HepG2 (cell line): ENCODE data around the gene URGCP. TPM values are rescaled to one million over a fixed set of nuclear protein-coding genes. Genes with fewer than 3 reads are reported as not detected.

Source experiments
- CHD2 ChIP-seq: IDR thresholded peaks from 2 replicates; pipeline ENCODE4 v1.6.1; 2011; ENCODE audit warnings: low read depth, low read length, improper control_type of control experiment
- FOXC1 ChIP-seq: sonication (generic); formaldehyde crosslinking; IDR thresholded peaks from 2 replicates; pipeline ENCODE4 v1.8.0; 2022; ENCODE audit warnings: mild to moderate bottlenecking, missing genetic modification reagents, borderline replicate concordance
- HMG20B ChIP-seq: conservative IDR thresholded peaks from 2 replicates; pipeline ENCODE4 v1.6.1; 2016; ENCODE audit warnings: missing genetic modification reagents, missing compliant biosample characterization
- JUN ChIP-seq: sonication (generic); formaldehyde crosslinking; IDR thresholded peaks from 2 replicates; pipeline ENCODE4 v1.4.0; 2020; ENCODE audit warnings: mild to moderate bottlenecking, missing genetic modification reagents
- KDM2A ChIP-seq: sonication (generic); formaldehyde crosslinking; IDR thresholded peaks from 2 replicates; pipeline ENCODE4 v1.4.0; 2020; ENCODE audit warnings: low read depth, missing genetic modification reagents, borderline replicate concordance
- NCOA2 ChIP-seq: sonication (generic); formaldehyde crosslinking; IDR thresholded peaks from 2 replicates; pipeline ENCODE4 v1.8.0; 2022; ENCODE audit warnings: inconsistent platforms
- PHB2 ChIP-seq: fragments of 450-650 bp; IDR thresholded peaks from 2 replicates; pipeline ENCODE4 v1.6.1; 2018; ENCODE audit not compliant: partially characterized antibody
- RBFOX2 ChIP-seq: fragments of 200-400 bp; formaldehyde crosslinking; IDR thresholded peaks from 2 replicates; pipeline ENCODE4 v1.6.1; 2017; ENCODE audit warnings: low read depth, mild to moderate bottlenecking, low read length
- SMAD9 ChIP-seq: sonication (generic); formaldehyde crosslinking; IDR thresholded peaks from 2 replicates; pipeline ENCODE4 v1.5.1; 2020; ENCODE audit warnings: mild to moderate bottlenecking, missing genetic modification reagents
- SMARCC2 ChIP-seq: fragments of 450-650 bp; IDR thresholded peaks from 2 replicates; pipeline ENCODE4 v1.6.1; 2017; ENCODE audit warnings: antibody characterized with exemption, mild to moderate bottlenecking
- SRSF4 ChIP-seq: fragments of 200-400 bp; formaldehyde crosslinking; IDR thresholded peaks from one replicate; pipeline ENCODE4 v1.6.1; 2018; ENCODE audit warnings: mild to moderate bottlenecking, low read depth, low read length, moderate library complexity; ENCODE audit not compliant: poor library complexity, severe bottlenecking
- TAF15 ChIP-seq: fragments of 200-400 bp; formaldehyde crosslinking; IDR thresholded peaks from one replicate; pipeline ENCODE4 v1.6.1; 2018; ENCODE audit warnings: mild to moderate bottlenecking, low read depth, low read length; ENCODE audit not compliant: poor library complexity, severe bottlenecking
- TEAD2 ChIP-seq: sonication (generic); formaldehyde crosslinking; IDR thresholded peaks from 2 replicates; pipeline ENCODE4 v1.9.0; 2021; ENCODE audit warnings: missing genetic modification reagents
- U2AF2 ChIP-seq: fragments of 200-400 bp; formaldehyde crosslinking; IDR thresholded peaks from 2 replicates; pipeline ENCODE4 v1.6.1; 2017; ENCODE audit warnings: low read depth, mild to moderate bottlenecking, low read length
- YEATS4 ChIP-seq: sonication (generic); formaldehyde crosslinking; IDR thresholded peaks from 2 replicates; pipeline ENCODE4 v1.4.0; 2020; ENCODE audit warnings: missing genetic modification reagents, borderline replicate concordance
- ZBTB1 ChIP-seq: sonication (generic); formaldehyde crosslinking; IDR thresholded peaks from 2 replicates; pipeline ENCODE4 v1.4.0; 2020; ENCODE audit warnings: missing genetic modification reagents, borderline replicate concordance
- ZBTB42 ChIP-seq: sonication (generic); formaldehyde crosslinking; IDR thresholded peaks from 2 replicates; pipeline ENCODE4 v1.5.0; 2020; ENCODE audit warnings: mild to moderate bottlenecking, missing genetic modification reagents
- ZNF101 ChIP-seq: sonication (generic); formaldehyde crosslinking; IDR thresholded peaks from 2 replicates; pipeline ENCODE4 v1.4.0; 2020; ENCODE audit warnings: mild to moderate bottlenecking, low read depth, missing genetic modification reagents, borderline replicate concordance
- ZNF256 ChIP-seq: sonication (generic); formaldehyde crosslinking; conservative IDR thresholded peaks from 2 replicates; pipeline ENCODE4 v1.4.0; 2020; ENCODE audit warnings: missing genetic modification reagents
- ZNF30 ChIP-seq: sonication (generic); formaldehyde crosslinking; IDR thresholded peaks from 2 replicates; pipeline ENCODE4 v1.5.0; 2020; ENCODE audit warnings: mild to moderate bottlenecking, missing genetic modification reagents
- ZNF335 ChIP-seq: sonication (generic); formaldehyde crosslinking; IDR thresholded peaks from 2 replicates; pipeline ENCODE4 v1.4.0; 2020; ENCODE audit warnings: missing genetic modification reagents
- ZNF678 ChIP-seq: sonication (generic); formaldehyde crosslinking; IDR thresholded peaks from 2 replicates; pipeline ENCODE4 v1.4.0; 2020; ENCODE audit warnings: mild to moderate bottlenecking, missing genetic modification reagents
- polyA plus RNA-seq, 8 experiments: library from polyadenylated mRNA; depleted of rRNA in 3 of 8; stranded (reverse) in 7 of 8; unstranded in 1 of 8; fragments of >200 nt; fragmentation: Illumina TruSeq in 4 of 8; extraction: Trizol in 4 of 8; gene quantifications; 2 replicates each; pipeline versions ENCODE4 v1.2.1 to v1.2.3, GENCODE V29; 2011 to 2016; ENCODE audit warnings: low read depth in 4 of 8, missing spikeins in 1 of 8, mixed read lengths in 1 of 8; ENCODE audit not compliant: insufficient read depth in 1 of 8
- total RNA-seq, 5 experiments: library from RNA; depleted of rRNA; stranded (reverse); fragments of >200 nt; fragmentation: Illumina TruSeq; extraction: Trizol; gene quantifications; 2 replicates each; pipeline ENCODE4 v1.2.3, GENCODE V29; 2016; ENCODE audit warnings: low read depth in 1 of 5
- TF ChIP-seq, protein P1 (sequence below): IDR thresholded peaks from 2 replicates; pipeline ENCODE4 v1.6.1; 2018; ENCODE audit warnings: missing genetic modification reagents
- TF ChIP-seq, protein P2 (sequence below): sonication (generic); formaldehyde crosslinking; IDR thresholded peaks from 2 replicates; pipeline ENCODE4 v1.4.0; 2020; ENCODE audit warnings: mild to moderate bottlenecking, low read depth, missing genetic modification reagents
- TF ChIP-seq, protein P3 (sequence below): IDR thresholded peaks from 2 replicates; pipeline ENCODE4 v1.6.1; 2016; ENCODE audit warnings: low read depth
- TF ChIP-seq, protein P4 (sequence below): sonication (generic); formaldehyde crosslinking; IDR thresholded peaks from 2 replicates; pipeline ENCODE4 v1.4.0; 2020; ENCODE audit warnings: missing genetic modification reagents

URGCP gene
- total and polyA plus RNA-seq, 2 of the 13 experiments (the other 11 are each of a cell fraction or from before 2014, with no cell fraction given), result 22.3 to 25.8 TPM

DNA sequence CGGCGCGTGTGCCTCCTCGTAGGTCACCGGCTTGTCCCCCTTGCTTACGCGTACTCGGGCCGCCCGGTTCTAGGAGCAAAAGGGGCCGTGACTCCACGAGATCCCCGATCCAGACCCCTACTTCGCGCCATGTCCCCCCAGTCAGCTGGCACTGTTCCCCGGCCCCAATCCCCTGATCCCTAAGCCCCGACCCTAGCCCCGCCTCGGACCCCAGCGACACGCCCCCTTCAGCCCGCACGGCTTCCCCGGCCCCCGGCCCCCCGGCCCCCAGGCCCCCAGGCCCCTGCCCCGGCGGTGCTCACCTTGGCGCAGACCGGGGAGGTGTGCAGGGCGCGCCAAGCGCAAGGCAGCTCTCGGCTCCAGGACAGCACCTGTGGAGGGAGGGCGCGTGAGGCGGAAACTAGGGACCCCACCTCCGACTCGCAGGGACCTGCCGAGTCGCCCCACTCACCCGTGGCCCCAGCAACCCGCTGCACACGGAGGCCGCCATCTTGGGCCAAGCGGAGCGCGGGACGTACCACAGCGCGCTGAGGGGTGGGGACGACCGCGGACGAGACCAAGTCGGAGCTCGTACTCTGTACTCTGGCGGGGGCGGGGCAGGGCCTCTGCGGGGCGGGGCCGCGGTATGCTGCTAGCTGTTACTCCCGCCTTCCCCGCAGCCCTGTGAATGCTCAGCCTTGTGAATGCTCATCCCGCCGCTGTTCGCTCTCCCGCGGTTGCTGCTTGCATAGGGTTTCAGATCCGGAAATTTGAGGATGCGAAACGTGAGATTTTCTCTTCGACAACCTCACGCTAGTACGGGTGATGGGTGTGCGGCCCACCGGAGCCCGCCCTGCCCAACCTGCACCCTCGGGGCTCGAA lies 37.2 kb downstream of the URGCP start, which contains the start of gene MRPS24 (continued):
- TF ChIP-seq KDM2A, result peak; percentile 93
- no peak for TF ChIP-seq ZBTB1 (CRISPR knock-in tag)
- TF ChIP-seq, protein P1, sequence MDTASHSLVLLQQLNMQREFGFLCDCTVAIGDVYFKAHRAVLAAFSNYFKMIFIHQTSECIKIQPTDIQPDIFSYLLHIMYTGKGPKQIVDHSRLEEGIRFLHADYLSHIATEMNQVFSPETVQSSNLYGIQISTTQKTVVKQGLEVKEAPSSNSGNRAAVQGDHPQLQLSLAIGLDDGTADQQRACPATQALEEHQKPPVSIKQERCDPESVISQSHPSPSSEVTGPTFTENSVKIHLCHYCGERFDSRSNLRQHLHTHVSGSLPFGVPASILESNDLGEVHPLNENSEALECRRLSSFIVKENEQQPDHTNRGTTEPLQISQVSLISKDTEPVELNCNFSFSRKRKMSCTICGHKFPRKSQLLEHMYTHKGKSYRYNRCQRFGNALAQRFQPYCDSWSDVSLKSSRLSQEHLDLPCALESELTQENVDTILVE (CRISPR knock-in tag), result peak; percentile 33; the same call in 1 of the 2 replicates
- TF ChIP-seq, protein P2, sequence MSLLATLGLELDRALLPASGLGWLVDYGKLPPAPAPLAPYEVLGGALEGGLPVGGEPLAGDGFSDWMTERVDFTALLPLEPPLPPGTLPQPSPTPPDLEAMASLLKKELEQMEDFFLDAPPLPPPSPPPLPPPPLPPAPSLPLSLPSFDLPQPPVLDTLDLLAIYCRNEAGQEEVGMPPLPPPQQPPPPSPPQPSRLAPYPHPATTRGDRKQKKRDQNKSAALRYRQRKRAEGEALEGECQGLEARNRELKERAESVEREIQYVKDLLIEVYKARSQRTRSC (CRISPR knock-in tag), result no peak
- TF ChIP-seq HMG20B (CRISPR knock-in tag), result no peak
- TF ChIP-seq U2AF2, result no peak
- TF ChIP-seq YEATS4 (CRISPR knock-in tag), result no peak; the same call in 1 of the 2 replicates
- no peak for TF ChIP-seq ZNF335
- no peak for TF ChIP-seq ZNF256
- TF ChIP-seq NCOA2 (CRISPR knock-in tag), result peak; percentile 47
- peak; percentile 86 for TF ChIP-seq TAF15
- no peak for TF ChIP-seq SRSF4
- no peak for TF ChIP-seq ZNF101 (CRISPR knock-in tag)
- no peak for TF ChIP-seq ZNF678 (CRISPR knock-in tag)
- TF ChIP-seq FOXC1 (CRISPR knock-in tag), result peak; percentile 59; the same call in 1 of the 2 replicates
- no peak for TF ChIP-seq CHD2
- no peak for TF ChIP-seq SMARCC2
- TF ChIP-seq ZBTB42, result no peak
- TF ChIP-seq, protein P3, sequence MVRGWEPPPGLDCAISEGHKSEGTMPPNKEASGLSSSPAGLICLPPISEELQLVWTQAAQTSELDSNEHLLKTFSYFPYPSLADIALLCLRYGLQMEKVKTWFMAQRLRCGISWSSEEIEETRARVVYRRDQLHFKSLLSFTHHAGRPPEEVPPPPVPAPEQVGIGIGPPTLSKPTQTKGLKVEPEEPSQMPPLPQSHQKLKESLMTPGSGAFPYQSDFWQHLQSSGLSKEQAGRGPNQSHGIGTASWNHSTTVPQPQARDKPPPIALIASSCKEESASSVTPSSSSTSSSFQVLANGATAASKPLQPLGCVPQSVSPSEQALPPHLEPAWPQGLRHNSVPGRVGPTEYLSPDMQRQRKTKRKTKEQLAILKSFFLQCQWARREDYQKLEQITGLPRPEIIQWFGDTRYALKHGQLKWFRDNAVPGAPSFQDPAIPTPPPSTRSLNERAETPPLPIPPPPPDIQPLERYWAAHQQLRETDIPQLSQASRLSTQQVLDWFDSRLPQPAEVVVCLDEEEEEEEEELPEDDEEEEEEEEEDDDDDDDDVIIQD, result no peak
- TF ChIP-seq, protein P4, sequence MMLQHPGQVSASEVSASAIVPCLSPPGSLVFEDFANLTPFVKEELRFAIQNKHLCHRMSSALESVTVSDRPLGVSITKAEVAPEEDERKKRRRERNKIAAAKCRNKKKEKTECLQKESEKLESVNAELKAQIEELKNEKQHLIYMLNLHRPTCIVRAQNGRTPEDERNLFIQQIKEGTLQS (CRISPR knock-in tag), result peak; percentile 29; the same call in 1 of the 2 replicates
- no peak for TF ChIP-seq TEAD2 (CRISPR knock-in tag)
- TF ChIP-seq ZNF30 (CRISPR knock-in tag), result no peak
- TF ChIP-seq SMAD9 (CRISPR knock-in tag), result no peak
- TF ChIP-seq JUN (CRISPR knock-in tag), result no peak
- peak; percentile 92 for TF ChIP-seq RBFOX2
- TF ChIP-seq PHB2, result no peak
